HCT116 (cell line): ENCODE data around the gene HMG20A. TPM values are rescaled to one million over a fixed set of nuclear protein-coding genes. Genes with fewer than 3 reads are reported as not detected.

Experiments
- ATAC-seq: fragments of 200-7000 bp; cut with Tn5 transposase; 2 replicates; pipeline ENCODE4 v1.9.1; 2020; ENCODE audit warnings: mild to moderate bottlenecking, moderate library complexity
- BruUV-seq: library from RNA; stranded (reverse); fragments of 400-500 nt; replicated peaks from 2 replicates; lab custom pipeline; 2021; lab: Mats Ljungman, UMichigan
- CTCF ChIA-PET: fragments of 300-600 bp; sonication (Branson Sonifier 250); formaldehyde crosslinking; loops from one replicate; lab custom pipeline; 2021; ENCODE audit warnings: antibody characterized with exemption; lab: Charles Lee
- POLR2A ChIA-PET: fragments of 300-600, 350-600 bp; sonication (Branson Sonifier 250); formaldehyde crosslinking; loops from one replicate; lab custom pipeline; 2021; ENCODE audit warnings: antibody characterized with exemption; lab: Charles Lee
- RAD21 ChIA-PET, 2 experiments: fragments of 300-600 bp; sonication (Branson Sonifier 250); formaldehyde crosslinking; loops; one replicate each; lab custom pipeline; 2023; ENCODE audit warnings: low total read pairs in 2 of 2; ENCODE audit not compliant: uncharacterized antibody in 2 of 2, unreplicated experiment in 2 of 2, low non-redundant PET in 1 of 2; lab: Charles Lee
- DNase-seq: peaks from one replicate; pipeline ENCODE4 v3.0.0-alpha.2; 2010; ENCODE audit warnings: low read depth, low spot score
- H2AFZ ChIP-seq: fragments of 200-600 bp; shearing (Covaris generic), sonication (generic); 2 replicates; pipeline ENCODE4 v1.6.1; 2017; ENCODE audit warnings: low read depth, mixed run types, mixed read lengths, antibody characterized with exemption, low read length; ENCODE audit not compliant: poor library complexity, severe bottlenecking
- H3K27ac ChIP-seq: 2 replicates; pipeline ENCODE4 v1.5.1; 2012; ENCODE audit warnings: low read depth, low read length
- H3K27me3 ChIP-seq: fragments of 200-600 bp; sonication (generic); 2 replicates; pipeline ENCODE4 v1.6.1; 2016; ENCODE audit warnings: mixed run types, low read length, mixed read lengths; ENCODE audit not compliant: insufficient read depth
- H3K36me3 ChIP-seq, 2 experiments: fragments of 200-500 bp in 1 of 2; fragments of 200-600 bp in 1 of 2; sonication (Bioruptor generic) in 1 of 2; sonication (generic) in 1 of 2; 2 replicates each; pipeline versions ENCODE4 v1.5.1 to v1.6.1; 2014 to 2016; ENCODE audit warnings: low read length in 2 of 2, inconsistent platforms in 1 of 2, mixed read lengths in 1 of 2, mixed run types in 1 of 2; ENCODE audit not compliant: insufficient read depth in 2 of 2, control insufficient read depth in 1 of 2
- H3K4me1 ChIP-seq, 2 experiments: fragments of 200-600 bp in 1 of 2; sonication (generic) in 1 of 2; 2 replicates each; pipeline versions ENCODE4 v1.5.1 to v1.6.1; 2012 to 2017; ENCODE audit warnings: low read length in 2 of 2, inconsistent platforms in 1 of 2, mild to moderate bottlenecking in 1 of 2, mixed read lengths in 1 of 2, mixed run types in 1 of 2, moderate library complexity in 1 of 2; ENCODE audit not compliant: insufficient read depth in 2 of 2, control insufficient read depth in 1 of 2
- H3K4me2 ChIP-seq: fragments of 200-600 bp; sonication (generic); 2 replicates; pipeline ENCODE4 v1.6.1; 2017; ENCODE audit warnings: mixed run types, low read length, mixed read lengths
- H3K4me3 ChIP-seq, 2 experiments: fragments of 200-600 bp in 1 of 2; sonication (generic) in 1 of 2; replicated peaks in 1 of 2; 2 replicates each; pipeline ENCODE4 v1.5.1; 2011 to 2016; ENCODE audit warnings: low read length in 2 of 2, control low read depth in 1 of 2, low read depth in 1 of 2, mild to moderate bottlenecking in 1 of 2, mixed read lengths in 1 of 2, mixed run types in 1 of 2
- H3K79me2 ChIP-seq: fragments of 200-600 bp; sonication (generic); 2 replicates; pipeline ENCODE4 v1.6.1; 2017; ENCODE audit warnings: mild to moderate bottlenecking, mixed run types, low read length, moderate library complexity, mixed read lengths; ENCODE audit not compliant: insufficient read depth
- H3K9ac ChIP-seq: fragments of 200-600 bp; sonication (generic); 2 replicates; pipeline ENCODE4 v1.6.1; 2016; ENCODE audit warnings: low read length, mixed read lengths
- H3K9me2 ChIP-seq: fragments of 200-600 bp; sonication (generic), shearing (Covaris generic); 2 replicates; pipeline ENCODE4 v1.6.1; 2017; ENCODE audit warnings: mixed run types, mild to moderate bottlenecking, moderate library complexity; ENCODE audit not compliant: insufficient read depth
- H3K9me3 ChIP-seq, 2 experiments: fragments of 200-500 bp in 1 of 2; fragments of 200-600 bp in 1 of 2; sonication (Bioruptor generic) in 1 of 2; sonication (generic) in 1 of 2; 2 replicates each; pipeline ENCODE4 v1.6.1; 2014 to 2017; ENCODE audit warnings: low read length in 2 of 2, mixed read lengths in 2 of 2, inconsistent platforms in 1 of 2, low read depth in 1 of 2, mild to moderate bottlenecking in 1 of 2, mixed run types in 1 of 2, moderate library complexity in 1 of 2; ENCODE audit not compliant: control insufficient read depth in 1 of 2, insufficient read depth in 1 of 2
- H4K20me1 ChIP-seq: fragments of 200-600 bp; sonication (generic), shearing (Covaris generic); 2 replicates; pipeline ENCODE4 v1.6.1; 2017; ENCODE audit warnings: mixed run types, mild to moderate bottlenecking, moderate library complexity; ENCODE audit not compliant: insufficient read depth
- ATF3 ChIP-seq: IDR thresholded peaks from 2 replicates; pipeline ENCODE4 v1.6.1; 2012
- CBX3 ChIP-seq: IDR thresholded peaks from 2 replicates; pipeline ENCODE4 v1.6.1; 2012; ENCODE audit warnings: low read depth
- CEBPB ChIP-seq: IDR thresholded peaks from 2 replicates; pipeline ENCODE4 v1.6.1; 2012; ENCODE audit warnings: low read depth
- CTCF ChIP-seq, 3 experiments: fragments of 200-600 bp in 1 of 3; sonication (generic) in 1 of 3; IDR thresholded peaks in 2 of 3; conservative IDR thresholded peaks in 1 of 3; 2 replicates each; pipeline ENCODE4 v1.5.1; 2012 to 2017; ENCODE audit warnings: low read depth in 2 of 3, low read length in 2 of 3, antibody characterized with exemption in 1 of 3, borderline replicate concordance in 1 of 3, control low read depth in 1 of 3, mild to moderate bottlenecking in 1 of 3, mixed read lengths in 1 of 3, mixed run types in 1 of 3, moderate library complexity in 1 of 3; ENCODE audit not compliant: insufficient read depth in 1 of 3
- ELF1 ChIP-seq: IDR thresholded peaks from 2 replicates; pipeline ENCODE4 v1.6.1; 2012; ENCODE audit warnings: low read depth, borderline replicate concordance
- EZH2 ChIP-seq: fragments of 200-600 bp; sonication (generic); IDR thresholded peaks from 2 replicates; pipeline ENCODE4 v1.6.1; 2017; ENCODE audit warnings: antibody characterized with exemption, mixed run types
- FOSL1 ChIP-seq: IDR thresholded peaks from 2 replicates; pipeline ENCODE4 v1.6.1; 2012; ENCODE audit warnings: low read depth
- JUND ChIP-seq: IDR thresholded peaks from 2 replicates; pipeline ENCODE4 v1.6.1; 2012
- MAX ChIP-seq: IDR thresholded peaks from 2 replicates; pipeline ENCODE4 v1.6.1; 2012
- POLR2AphosphoS5 ChIP-seq: IDR thresholded peaks from 2 replicates; pipeline ENCODE4 v1.6.1; 2011; ENCODE audit warnings: mild to moderate bottlenecking, low read depth, low read length, moderate library complexity
- RAD21 ChIP-seq: IDR thresholded peaks from 2 replicates; pipeline ENCODE4 v1.6.1; 2012; ENCODE audit warnings: low read depth, mild to moderate bottlenecking
- REST ChIP-seq: IDR thresholded peaks from 2 replicates; pipeline ENCODE4 v1.6.1; 2012; ENCODE audit warnings: low read depth
- SP1 ChIP-seq: IDR thresholded peaks from 2 replicates; pipeline ENCODE4 v1.6.1; 2012; ENCODE audit warnings: low read depth
- ZBTB33 ChIP-seq: IDR thresholded peaks from 2 replicates; pipeline ENCODE4 v1.6.1; 2011; ENCODE audit warnings: mild to moderate bottlenecking, low read length, moderate library complexity; ENCODE audit not compliant: insufficient replicate concordance; ENCODE audit errors: extremely low read depth
- ZFX ChIP-seq: fragments of 450-650 bp; IDR thresholded peaks from 2 replicates; pipeline ENCODE4 v1.6.1; 2017
- ZNF274 ChIP-seq: fragments of 200-500 bp; sonication (Bioruptor generic); IDR thresholded peaks from 2 replicates; pipeline ENCODE4 v1.6.1; 2014; ENCODE audit warnings: mild to moderate bottlenecking, low read depth, low read length, inconsistent platforms
- intact Hi-C: fragments of 100-400 bp; cut with micrococcal nuclease; formaldehyde crosslinking; loops from 2 replicates; pipeline ENCODE4 v1.10.0; 2022
- total RNA-seq: library from RNA; stranded (reverse); gene quantifications from one replicate; pipeline ENCODE4 v1.2.1, GENCODE V29; 2021; ENCODE audit not compliant: unreplicated experiment

HMG20A gene
- total RNA-seq, 1 experiment from 2014 or later: 37.7 TPM

GRCh38 chr15:77494964-77495363, 74.3 kb downstream of the HMG20A start:
- H3K4me1 ChIP-seq: peaks cover 0 to 6% of the 10 kb centered on the region in 2 experiments; a peak in 3 of 4 replicates
- ChIA-PET RAD21 (no interaction called here), POLR2A (no interaction called here), CTCF (interaction anchor here (4.4 kb wide), 1 partner anchor 309 kb away, joined by 44 read pairs; no protein-coding TSS in a partner anchor)
- H3K27ac ChIP-seq: no peak overlapping the region
- no peaks in the 10 kb centered on the region for H3K27me3 ChIP-seq
- no peaks in the 10 kb centered on the region for H3K9me2 ChIP-seq
- H3K4me3 ChIP-seq: no peak overlapping the region
- H3K9me3 ChIP-seq: no peaks in the 10 kb centered on the region
- intact Hi-C loops: loop anchor here (10.0 kb wide), 1 partner anchor 550 kb away; no protein-coding TSS in a partner anchor
- TF ChIP-seq ZFX: no peak
- no peak for TF ChIP-seq CEBPB
- no peak for TF ChIP-seq FOSL1
- TF ChIP-seq JUND: no peak
- no peak for TF ChIP-seq REST
- TF ChIP-seq MAX: no peak
- no peak for TF ChIP-seq EZH2
- no peak for TF ChIP-seq ZNF274
- TF ChIP-seq SP1: no peak
- no peak for TF ChIP-seq CBX3
- TF ChIP-seq RAD21: no peak
- no peak for TF ChIP-seq ATF3
- TF ChIP-seq POLR2AphosphoS5: no peak
- TF ChIP-seq ZBTB33: no peak
- TF ChIP-seq ELF1: no peak
- no peak for TF ChIP-seq CTCF (IDR thresholded peaks at IDR 0.05 in 2 of 3, conservative IDR thresholded peaks at IDR 0.05 in 1 of 3; ENCODE audit: borderline replicate concordance in 1 of 3, insufficient read depth in 1 of 3, low read depth in 2 of 3, low read length in 2 of 3)
- BruUV-seq: no TSS peak
- no peaks in the 10 kb centered on the region for H4K20me1 ChIP-seq
- no peak for DNase-seq
- H3K36me3 ChIP-seq: no peaks in the 10 kb centered on the region
- ATAC-seq: no peak
- H2AFZ ChIP-seq: no peak overlapping the region
- no peak overlapping the region for H3K9ac ChIP-seq
- H3K79me2 ChIP-seq: no peaks in the 10 kb centered on the region
- H3K4me2 ChIP-seq: no peak overlapping the region
